Measurements from ENCODE around the gene POLA1. TPM values are rescaled to one million over a fixed set of nuclear protein-coding genes. Genes with fewer than 3 reads are reported as not detected.

The POLA1 gene
- total RNA-seq, 1 donor from 2014 or later: 32.9 TPM

GRCh38 chrX:24692305-24692704 lies 1.4 kb upstream of the POLA1 start:
- no peak for DNase-seq

DNA sequence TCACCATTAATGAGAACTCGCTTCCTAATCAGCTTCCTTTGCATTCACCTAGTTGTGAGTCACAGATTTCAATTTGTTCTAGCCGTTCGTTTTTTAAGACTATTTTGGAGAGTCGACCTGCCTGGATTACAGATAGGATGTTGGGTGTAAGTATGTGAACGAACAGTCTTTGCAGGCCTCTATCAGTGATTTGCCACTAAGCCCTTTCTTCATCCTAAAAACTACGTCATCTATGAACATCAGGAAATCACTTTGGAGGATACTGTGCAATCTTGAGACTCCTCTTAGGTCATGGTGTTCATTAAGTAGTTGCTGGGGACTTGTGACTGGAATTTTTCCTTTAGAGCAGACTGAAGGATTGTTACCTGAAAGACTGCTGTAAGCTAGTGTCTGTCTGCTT lies 1.1 kb downstream of the POLA1 start:
- no peak for DNase-seq

DNA sequence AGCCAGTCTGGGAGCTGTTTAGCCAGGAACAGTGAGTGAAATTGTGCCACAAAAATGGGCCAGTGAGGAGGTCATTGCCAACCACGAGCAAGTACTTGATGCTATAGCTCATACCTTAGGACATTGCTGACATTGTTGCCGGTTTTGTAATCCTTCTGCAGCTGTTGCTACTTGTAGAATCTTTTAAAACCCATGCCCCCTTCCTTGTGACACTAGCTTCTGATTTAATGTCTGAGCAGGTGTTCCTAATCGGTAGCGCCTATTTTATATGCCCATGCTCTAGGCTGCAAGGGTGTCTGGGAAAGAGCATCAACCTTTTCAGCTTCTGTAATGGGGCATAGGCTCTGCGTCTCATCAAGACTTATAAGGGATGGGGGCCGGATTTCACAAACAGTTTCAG lies 2.6 kb downstream of the POLA1 start:
- DNase-seq: peak; percentile 26

GRCh38 chrX:24702362-24703184 lies 8.9 kb downstream of the POLA1 start:
- DNase-seq: no peak

DNA sequence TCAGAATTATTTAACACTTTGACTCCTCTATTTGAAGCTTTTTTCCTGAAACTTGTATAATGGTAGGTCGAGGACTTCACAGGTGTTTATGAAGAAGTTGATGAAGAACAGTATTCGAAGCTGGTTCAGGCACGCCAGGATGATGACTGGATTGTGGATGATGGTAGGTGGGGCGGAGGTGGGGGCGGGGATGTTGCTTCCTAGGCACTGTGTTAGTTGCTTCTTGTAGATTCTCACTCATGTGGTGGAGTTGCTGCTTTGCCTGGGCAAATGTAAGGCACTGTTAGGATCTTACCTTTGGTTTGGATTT lies 9.4 kb downstream of the POLA1 start:
- DNase-seq: no peak

DNA sequence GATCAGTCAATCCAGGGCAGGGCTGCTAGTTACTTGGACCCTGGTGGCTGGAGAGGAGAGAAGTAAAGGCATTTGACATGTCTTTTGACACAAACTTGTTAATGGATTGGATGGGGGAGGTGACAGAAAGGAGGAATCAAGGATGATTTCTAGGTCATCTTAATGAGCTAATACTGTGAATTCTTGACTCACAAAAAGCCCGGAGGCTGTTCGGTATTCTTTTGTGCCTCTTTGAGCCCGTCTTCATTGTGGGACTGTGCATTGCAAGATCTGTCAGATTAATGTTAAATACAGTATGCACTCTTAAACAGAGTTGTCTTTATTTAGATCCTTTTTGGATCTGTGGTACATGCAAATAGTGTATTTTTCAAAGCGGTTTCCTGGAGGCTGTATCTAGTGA lies 25.1 kb downstream of the POLA1 start:
- no peak for DNase-seq

GRCh38 chrX:24720036-24720435 lies 26.3 kb downstream of the POLA1 start:
- DNase-seq: no peak

DNA sequence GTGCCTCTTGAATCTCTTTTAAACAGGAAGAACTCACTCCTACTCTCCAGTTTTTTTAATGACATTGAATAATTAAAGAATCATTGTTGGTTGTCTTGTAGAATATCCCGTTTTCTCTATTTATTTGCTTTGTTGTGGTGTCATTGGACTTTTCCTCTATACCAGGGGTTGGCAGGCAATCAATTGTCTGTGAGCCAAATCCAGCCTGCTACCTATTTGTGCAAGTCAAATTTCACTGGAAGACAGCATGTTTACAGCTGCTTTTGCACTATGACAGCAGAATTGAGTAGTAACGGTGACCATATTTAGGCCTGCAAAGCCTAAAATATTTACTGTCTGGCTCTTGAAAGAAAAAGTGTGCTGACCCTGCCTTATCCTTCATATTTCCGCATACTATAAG lies 34.8 kb downstream of the POLA1 start:
- DNase-seq: no peak

DNA sequence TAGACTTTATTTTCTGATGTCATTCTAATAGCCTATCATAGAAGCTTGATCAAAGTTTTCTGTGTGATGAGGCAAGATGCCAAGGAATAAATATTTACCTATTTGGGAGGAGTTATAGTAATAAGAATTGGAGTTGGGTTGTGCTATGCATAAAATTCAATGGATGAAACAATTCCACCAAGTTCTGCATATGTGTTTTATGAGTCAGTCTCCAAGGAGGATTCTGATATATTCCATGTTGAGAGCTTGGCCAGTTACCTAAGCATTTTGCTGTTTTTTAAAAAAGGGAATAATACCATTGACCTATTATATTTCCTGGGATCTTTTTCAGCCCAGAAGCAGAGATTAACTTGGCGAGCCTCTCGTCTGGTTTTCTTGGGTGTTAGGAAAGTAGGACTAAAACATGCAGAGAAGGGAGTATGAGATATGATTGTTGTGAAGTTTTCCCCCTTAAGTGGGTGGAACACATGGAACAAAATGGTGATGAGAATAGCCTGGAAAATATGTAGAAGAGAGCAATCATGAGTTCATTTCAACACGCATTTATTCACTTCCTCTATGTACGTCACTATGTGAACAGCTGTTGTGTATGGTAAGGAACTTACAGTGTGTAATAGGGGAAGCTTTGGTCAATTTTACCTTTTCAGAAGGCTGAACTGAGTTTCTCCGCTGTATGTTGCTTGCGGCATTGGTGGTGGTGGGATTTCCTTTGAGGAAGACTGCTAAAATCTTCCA lies 39.2 kb downstream of the POLA1 start:
- DNase-seq: peak; percentile 4

GRCh38 chrX:24741330-24741729 lies 47.6 kb downstream of the POLA1 start:
- DNase-seq: peak; percentile 6

GRCh38 chrX:24748196-24748595 lies 54.5 kb downstream of the POLA1 start:
- no peak for DNase-seq

- DNase-seq: no peak
Observed at GRCh38 chrX:24759786-24760185, 66.1 kb downstream of the POLA1 start.

GRCh38 chrX:24760363-24761000 lies 66.8 kb downstream of the POLA1 start:
- peak; percentile 35 for DNase-seq

DNA sequence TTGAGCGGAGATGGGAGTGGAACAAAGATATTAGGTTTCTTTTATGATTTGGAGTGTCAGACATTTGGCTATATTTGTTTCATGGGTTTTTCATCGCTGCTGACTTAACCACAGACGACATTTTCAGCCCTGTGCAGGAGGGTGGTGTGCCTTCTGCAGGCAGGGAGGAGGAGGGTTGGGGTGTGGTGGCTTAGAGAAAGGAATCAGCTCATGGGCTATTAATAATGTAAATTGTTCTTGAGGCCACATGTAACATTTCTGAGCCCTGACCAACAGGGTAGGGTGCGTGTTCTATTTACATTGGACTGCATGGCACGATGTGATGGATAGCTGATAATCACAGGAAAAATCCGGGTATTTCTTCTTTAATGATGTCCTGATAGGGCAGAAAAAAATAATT lies 67.6 kb downstream of the POLA1 start:
- peak; percentile 20 for DNase-seq

- DNase-seq: no peak
Observed at GRCh38 chrX:24763989-24764388, 70.3 kb downstream of the POLA1 start.

DNA sequence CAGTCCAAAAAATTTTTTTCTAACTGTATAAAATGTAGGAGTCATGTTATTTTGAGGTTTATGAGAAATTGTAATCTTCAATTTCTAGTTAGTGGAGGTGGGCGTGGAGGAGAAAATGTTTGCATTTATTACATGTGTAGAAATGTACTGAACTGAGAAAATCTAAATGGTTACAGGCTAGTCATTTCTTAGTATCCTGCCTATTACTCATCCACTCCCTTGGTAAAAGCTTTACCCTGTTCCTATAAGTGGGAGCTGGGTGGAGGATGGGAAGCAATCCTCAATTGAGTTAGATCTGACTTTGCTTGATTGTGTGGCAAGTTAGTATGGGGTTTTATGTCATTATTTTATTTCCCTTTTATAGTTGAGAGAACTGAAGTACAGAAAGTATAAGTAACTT lies 73.8 kb downstream of the POLA1 start:
- no peak for DNase-seq

- DNase-seq: no peak
Observed at GRCh38 chrX:24768556-24768955, 74.8 kb downstream of the POLA1 start.

DNA sequence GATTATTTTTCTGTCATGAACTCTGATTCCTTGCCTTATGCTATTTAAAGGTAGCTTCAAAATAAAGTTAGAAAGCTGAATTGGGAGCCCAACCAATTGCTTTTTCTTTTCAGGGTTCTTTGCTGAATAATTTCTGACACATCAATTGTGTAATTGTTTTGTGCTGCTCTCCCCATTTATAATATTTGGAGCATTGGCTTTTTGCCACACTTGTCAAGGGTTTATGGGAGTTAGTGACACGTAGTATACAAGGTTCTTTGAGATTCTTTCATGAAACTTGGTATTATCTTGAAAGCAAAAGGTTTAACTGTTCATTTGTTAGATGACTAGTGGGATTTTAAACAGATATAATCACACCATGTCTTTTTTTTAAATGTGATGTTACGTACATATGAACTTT lies 80.9 kb downstream of the POLA1 start:
- DNase-seq: no peak

DNA sequence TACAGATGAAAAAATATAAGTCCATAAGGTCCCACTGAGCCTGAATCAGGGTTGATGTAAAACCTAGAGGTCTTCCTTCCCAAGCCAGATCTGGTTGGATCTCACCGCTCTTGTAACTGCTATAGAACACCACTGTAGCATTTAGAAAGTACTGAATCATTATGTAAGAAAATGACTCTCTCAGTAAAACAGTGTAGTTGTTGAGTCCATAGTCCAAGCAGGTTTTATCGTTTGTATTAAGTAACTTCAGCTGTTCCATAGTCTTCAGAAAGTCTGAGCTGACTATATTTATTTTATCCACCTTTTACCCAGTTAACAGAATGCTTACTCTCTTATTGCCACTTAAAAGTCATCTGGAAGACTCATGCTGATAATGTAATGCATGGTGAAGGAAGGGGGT lies 82.2 kb downstream of the POLA1 start:
- DNase-seq: no peak

GRCh38 chrX:24777660-24778059 lies 83.9 kb downstream of the POLA1 start:
- no peak for DNase-seq

DNA sequence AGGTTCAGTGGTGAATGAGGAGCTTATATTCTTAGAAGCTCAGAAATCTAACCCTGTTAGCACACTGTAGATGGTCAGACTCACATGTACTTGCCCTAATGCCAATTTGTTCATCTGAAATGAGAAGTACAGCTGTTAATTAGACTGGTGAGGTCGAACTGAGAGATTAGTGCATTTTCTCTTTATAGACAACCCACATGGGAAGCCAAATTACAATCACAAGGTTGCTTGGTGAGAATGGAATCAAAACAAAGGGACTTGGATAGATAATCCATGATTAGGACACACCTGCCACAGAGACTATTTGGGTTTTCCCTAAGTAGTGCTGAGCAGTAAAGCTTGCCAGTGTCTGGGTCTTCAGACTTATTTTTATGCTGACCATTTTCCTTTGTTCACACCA lies 88.3 kb downstream of the POLA1 start:
- no peak for DNase-seq

- no peak for DNase-seq
Observed at GRCh38 chrX:24789047-24789446, 95.3 kb downstream of the POLA1 start.

DNA sequence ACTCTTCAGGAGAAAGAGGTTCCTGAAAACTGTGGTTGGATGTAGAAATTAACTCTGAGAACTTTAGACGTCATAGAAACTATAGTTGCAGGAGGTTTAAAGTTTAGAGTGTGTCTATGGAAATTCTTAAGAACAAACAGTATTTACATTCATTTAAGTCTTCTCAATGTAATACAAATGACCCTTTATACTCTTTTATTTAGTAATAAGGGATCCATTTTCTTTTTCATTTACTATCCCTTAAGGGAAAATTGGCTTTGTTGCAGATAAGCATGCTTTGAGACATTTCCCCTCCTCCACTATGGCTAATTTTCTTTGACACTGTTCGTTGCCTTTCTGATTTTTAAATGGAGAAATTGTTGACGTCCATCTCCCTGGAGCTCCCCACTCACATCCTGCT lies 96.4 kb downstream of the POLA1 start:
- DNase-seq: no peak

- DNase-seq: no peak
Observed at GRCh38 chrX:24796204-24796603, 102.5 kb downstream of the POLA1 start.

Measured in tongue (tissue), 2 donors.